GM12878 (cell line): Measurements from ENCODE around the gene ISM1.

Source experiments
- CTCF ChIP-seq, 3 experiments: IDR thresholded peaks in 2 of 3; conservative IDR thresholded peaks in 1 of 3; 2 replicates each; pipeline ENCODE4 v1.5.1; 2011; ENCODE audit warnings: low read depth in 3 of 3, low read length in 3 of 3, mild to moderate bottlenecking in 3 of 3, control low read depth in 2 of 3, moderate library complexity in 2 of 3, inconsistent platforms in 1 of 3, mixed read lengths in 1 of 3; ENCODE audit not compliant: control insufficient read depth in 2 of 3, insufficient read depth in 1 of 3; ENCODE audit errors: extremely low read depth in 1 of 3
- EZH2 ChIP-seq: IDR thresholded peaks from 2 replicates; pipeline ENCODE4 v1.6.1; 2012; ENCODE audit warnings: low read depth, mild to moderate bottlenecking, control low read depth, inconsistent platforms, low read length, borderline replicate concordance; ENCODE audit not compliant: control insufficient read depth
- PML ChIP-seq: IDR thresholded peaks from 2 replicates; pipeline ENCODE4 v1.6.1; 2012; ENCODE audit warnings: low read length, inconsistent platforms

DNA sequence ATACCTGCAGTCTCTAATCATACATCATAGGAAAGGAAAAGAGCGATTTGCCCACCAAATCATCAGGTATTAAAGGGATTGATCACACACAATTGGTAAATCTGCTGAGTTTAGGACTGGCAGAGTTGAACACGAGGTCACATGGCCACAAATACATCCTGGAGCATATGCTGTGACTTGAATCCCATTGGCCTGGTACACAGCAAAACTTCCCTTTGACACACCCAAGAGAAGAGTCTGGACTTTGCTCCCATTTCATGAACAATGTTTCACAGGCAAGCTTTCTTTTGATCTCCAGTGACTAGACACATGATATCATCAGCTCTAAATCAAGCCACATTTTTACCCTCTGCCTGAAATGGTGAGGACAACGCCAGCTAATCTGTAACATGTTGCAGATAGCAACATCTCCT is 117.9 kb downstream of the ISM1 start:
- TF ChIP-seq CTCF (IDR thresholded peaks at IDR 0.05 in 2 of 3, conservative IDR thresholded peaks at IDR 0.05 in 1 of 3; ENCODE audit: control insufficient read depth in 2 of 3, extremely low read depth in 1 of 3, insufficient read depth in 1 of 3, low read depth in 3 of 3, low read length in 3 of 3) (no peak), EZH2 (no peak), PML (no peak)
